Right cardiac atrium (tissue), 5 donors: Measurements from ENCODE around the gene TOX3. TPM values are rescaled to one million over a fixed set of nuclear protein-coding genes. Genes with fewer than 3 reads are reported as not detected.

Experiments used
- ATAC-seq, 2 donors: fragments of 200-7000 bp; cut with Tn5 transposase; one replicate each; pipeline versions ENCODE4 v1.8.0 to v1.9.1; 2020; ENCODE audit warnings: moderate library complexity in 2 of 2, mild to moderate bottlenecking in 1 of 2
- DNase-seq, 3 donors: peaks; one replicate each; pipeline ENCODE4 v3.0.0-alpha.2; 2020
- H3K27ac ChIP-seq: one replicate; pipeline ENCODE4 v1.5.1; 2013; ENCODE audit warnings: mild to moderate bottlenecking, low read length, control low read depth, moderate library complexity
- H3K27me3 ChIP-seq: one replicate; pipeline ENCODE4 v1.6.1; 2013; ENCODE audit not compliant: control insufficient read depth, insufficient read depth
- H3K4me1 ChIP-seq: one replicate; pipeline ENCODE4 v1.6.1; 2013; ENCODE audit warnings: low read length; ENCODE audit not compliant: control insufficient read depth, insufficient read depth
- H3K4me3 ChIP-seq: one replicate; pipeline ENCODE4 v1.5.1; 2013; ENCODE audit warnings: low read length, control low read depth
- H3K9me3 ChIP-seq: one replicate; pipeline ENCODE4 v1.6.1; 2013; ENCODE audit warnings: low read length; ENCODE audit not compliant: control insufficient read depth
- WGBS: extraction: QIAGEN DNeasy Blood & Tissue Kit; methylation state at CpG from one replicate; pipeline ENCODE4 v1.1.7; 2013; 5-methylcytosine and 5-hydroxymethylcytosine counted together
- intact Hi-C, 4 donors: fragments of 100-400 bp; cut with DNase I; formaldehyde crosslinking; loops; one replicate each; pipeline versions ENCODE4 v1.11.0 to v1.14.0; 2022 to 2023
- polyA plus RNA-seq: library from polyadenylated mRNA; stranded (reverse); fragments of 200-250 nt; gene quantifications from one replicate; pipeline ENCODE4 v1.2.3, GENCODE V29; 2013
- total RNA-seq, 4 donors: library from RNA; stranded (reverse); fragmentation: NEBNext Ultra II Directional; extraction: Animal tissue kit (Norgen Biotek cat#: 25700); gene quantifications; one replicate each; pipeline ENCODE4 v1.2.1, GENCODE V29; 2021
- donor health status: healthy with polysubstance abuse.
- donor health status: DM: no; HTN: yes; CAD: no.
- donor health status: DM: no; HTN: no; CAD: no.
- donor health status: DM: no; HTN: yes; CAD: no; lungs with severe emphysema.
- donor health status: DM: yes; HTN: yes; CAD: no.

TOX3 gene
- total and polyA plus RNA-seq, 5 donors = 0.02 TPM; not detected in 4

DNA sequence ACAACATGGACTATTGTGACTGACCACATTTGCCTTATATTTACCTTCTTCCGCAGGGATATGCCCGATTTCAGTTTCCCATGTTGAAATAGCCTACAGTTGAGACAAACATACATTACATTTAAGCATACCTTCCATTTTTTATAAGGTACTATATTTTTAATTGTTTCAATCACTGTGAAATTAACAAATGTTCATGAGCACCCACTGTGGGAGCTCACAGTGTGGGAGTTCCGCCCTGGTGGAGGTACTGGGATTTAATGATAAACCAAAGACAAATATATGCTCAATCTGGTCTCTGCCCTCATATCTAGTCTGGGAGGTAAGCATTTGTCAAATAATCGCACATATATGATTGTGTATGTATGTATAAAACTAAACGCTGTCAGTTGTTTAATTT, 15.8 kb upstream of the TOX3 start:
- intact Hi-C loops = no loop called here
- no peak overlapping the region for H3K4me3 ChIP-seq
- H3K4me1 ChIP-seq = no peaks in the 10 kb centered on the region
- no peak for DNase-seq
- H3K27ac ChIP-seq = no peak overlapping the region
- no peaks in the 10 kb centered on the region for H3K27me3 ChIP-seq
- 91% methylated on average over 5 of the region's 5 CpGs for WGBS
- H3K9me3 ChIP-seq = no peaks in the 10 kb centered on the region
- ATAC-seq = no peak

DNA sequence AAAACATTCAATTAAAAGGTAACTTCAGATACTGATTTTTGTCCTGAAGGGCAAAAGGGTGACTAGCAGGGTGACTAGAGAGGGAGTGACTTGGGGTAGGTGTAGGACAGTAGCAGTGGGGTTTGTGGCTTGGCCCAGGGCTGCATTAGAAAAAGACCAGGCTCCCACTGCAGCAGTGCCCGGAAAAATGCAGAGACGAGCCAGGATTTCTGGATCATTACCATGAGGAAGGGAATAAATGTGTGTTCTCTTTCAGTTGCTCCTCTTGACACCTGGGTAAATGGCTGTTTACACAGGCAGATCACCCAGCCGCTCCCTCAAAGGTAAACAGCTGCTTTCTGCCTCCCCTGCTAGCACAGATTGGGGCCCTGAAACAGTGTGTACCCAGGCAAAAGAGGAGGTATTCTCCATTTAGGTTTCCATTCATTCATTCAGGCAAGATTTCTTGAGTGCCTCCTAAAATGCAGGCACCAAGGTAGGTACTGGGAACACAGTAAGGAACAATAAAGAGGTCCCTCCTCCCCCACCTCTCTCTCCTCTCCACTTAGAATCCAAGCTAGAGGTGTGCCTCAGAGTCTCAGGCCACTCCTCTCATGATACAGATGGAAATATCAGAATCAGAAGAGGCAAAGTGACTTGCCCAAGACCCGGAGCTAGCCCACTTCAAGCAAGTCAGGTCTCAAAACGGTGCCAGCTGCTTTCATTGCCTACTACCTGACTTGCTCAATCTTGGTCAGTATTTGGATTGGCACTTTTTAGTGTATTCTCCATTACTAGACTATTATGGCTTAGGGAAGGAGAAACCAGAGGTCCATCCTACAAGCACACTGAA, 15.2 kb upstream of the TOX3 start:
- DNase-seq = no peak
- intact Hi-C loops = no loop called here
- 61% methylated on average over 5 of the region's 5 CpGs for WGBS

DNA sequence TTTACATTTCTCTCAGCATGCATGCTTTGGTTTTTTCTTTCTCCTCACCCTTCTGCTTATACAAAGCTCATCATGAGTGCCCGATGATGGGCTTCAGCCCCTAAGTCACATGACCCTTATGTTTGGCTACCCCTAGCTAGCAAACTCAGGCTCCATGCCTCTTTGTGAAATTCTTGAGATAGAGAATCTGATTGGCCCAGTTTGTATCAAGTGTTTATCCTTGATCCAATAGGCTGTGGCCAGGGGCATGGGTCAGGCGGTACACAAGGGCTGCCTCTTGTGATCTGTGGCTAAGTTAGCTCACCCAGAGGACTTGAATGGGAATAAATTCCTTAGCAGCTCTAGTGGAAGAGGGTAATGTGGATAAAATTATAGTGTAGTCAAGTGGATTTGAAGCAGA, 11.5 kb upstream of the TOX3 start:
- intact Hi-C loops = no loop called here
- Histone ChIP-seq H3K9me3 (no peaks in the 10 kb centered on the region), H3K27me3 (no peaks in the 10 kb centered on the region), H3K4me3 (no peak overlapping the region), H3K4me1 (no peaks in the 10 kb centered on the region), H3K27ac (no peak overlapping the region)
- DNase-seq = no peak
- 92% methylated on average over 2 of the region's 2 CpGs for WGBS
- no peak for ATAC-seq

More for the DNA sequence above, 15.2 kb upstream of the TOX3 start:
- Histone ChIP-seq H3K27ac (no peak overlapping the region), H3K4me3 (no peak overlapping the region), H3K4me1 (no peaks in the 10 kb centered on the region), H3K27me3 (no peaks in the 10 kb centered on the region), H3K9me3 (no peaks in the 10 kb centered on the region)
- no peak for ATAC-seq

DNA sequence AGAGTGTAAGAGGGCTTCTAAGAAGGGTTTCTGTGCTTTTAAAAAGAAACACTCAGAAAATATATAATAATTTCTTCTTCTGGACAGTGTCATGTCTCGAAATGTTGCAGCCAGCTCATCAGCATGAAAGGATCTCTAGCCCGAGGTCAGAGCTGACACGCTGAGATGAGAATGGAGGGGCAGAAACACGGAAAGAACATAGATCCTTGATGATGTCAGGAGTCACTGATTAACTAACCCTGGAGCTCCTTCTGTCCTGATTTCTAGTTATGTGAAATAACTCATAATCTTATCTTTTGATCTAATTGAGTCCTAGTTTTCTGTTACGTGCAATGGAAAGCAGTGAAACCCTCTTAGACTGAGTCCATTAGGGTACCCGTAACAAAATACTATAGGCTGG, 10.3 kb upstream of the TOX3 start:
- no peaks in the 10 kb centered on the region for H3K27me3 ChIP-seq
- 74% methylated on average over 6 of the region's 6 CpGs for WGBS
- intact Hi-C loops = no loop called here
- H3K27ac ChIP-seq = no peak overlapping the region
- no peaks in the 10 kb centered on the region for H3K9me3 ChIP-seq
- ATAC-seq = no peak
- no peaks in the 10 kb centered on the region for H3K4me1 ChIP-seq
- H3K4me3 ChIP-seq = no peak overlapping the region
- DNase-seq = no peak

DNA sequence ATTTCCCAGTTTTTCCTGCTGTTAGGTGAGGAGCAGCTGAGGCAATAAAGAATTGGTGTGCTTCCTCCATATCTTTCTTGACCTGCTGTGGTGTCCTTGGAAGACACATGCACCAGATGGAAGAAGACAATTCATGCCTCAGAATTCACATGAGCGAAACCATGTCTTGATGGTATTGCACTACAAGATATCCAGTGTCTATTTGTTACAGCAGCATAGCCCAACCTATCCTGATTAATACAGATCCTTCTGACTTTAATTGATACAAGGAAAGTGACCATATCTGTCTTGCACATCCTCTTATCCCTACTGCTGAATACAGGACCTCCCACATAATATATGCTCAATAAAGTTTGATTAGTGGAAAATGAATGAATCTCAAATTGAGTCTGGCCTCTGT, 9.1 kb upstream of the TOX3 start:
- H3K9me3 ChIP-seq = no peaks in the 10 kb centered on the region
- no peak for DNase-seq
- H3K4me3 ChIP-seq = no peak overlapping the region
- 92% methylated on average over 1 of the region's 1 CpG for WGBS
- no peaks in the 10 kb centered on the region for H3K4me1 ChIP-seq
- intact Hi-C loops = no loop called here
- H3K27me3 ChIP-seq = no peaks in the 10 kb centered on the region
- ATAC-seq = no peak
- no peak overlapping the region for H3K27ac ChIP-seq

GRCh38 chr16:52555572-52555971, 8.6 kb upstream of the TOX3 start:
- Histone ChIP-seq H3K4me3 (no peak overlapping the region), H3K27me3 (no peaks in the 10 kb centered on the region), H3K4me1 (no peaks in the 10 kb centered on the region), H3K27ac (no peak overlapping the region), H3K9me3 (no peaks in the 10 kb centered on the region)
- DNase-seq (no peak), ATAC-seq (no peak)
- intact Hi-C loops = no loop called here

- Histone ChIP-seq H3K4me1 (no peaks in the 10 kb centered on the region), H3K4me3 (no peak overlapping the region), H3K27me3 (no peaks in the 10 kb centered on the region), H3K9me3 (no peaks in the 10 kb centered on the region), H3K27ac (no peak overlapping the region)
- DNase-seq (no peak), ATAC-seq (no peak)
- intact Hi-C loops = no loop called here
- 47% methylated on average over 1 of the region's 1 CpG for WGBS
These were observed 7.4 kb upstream of the TOX3 start for GRCh38 chr16:52554334-52554733.

DNA sequence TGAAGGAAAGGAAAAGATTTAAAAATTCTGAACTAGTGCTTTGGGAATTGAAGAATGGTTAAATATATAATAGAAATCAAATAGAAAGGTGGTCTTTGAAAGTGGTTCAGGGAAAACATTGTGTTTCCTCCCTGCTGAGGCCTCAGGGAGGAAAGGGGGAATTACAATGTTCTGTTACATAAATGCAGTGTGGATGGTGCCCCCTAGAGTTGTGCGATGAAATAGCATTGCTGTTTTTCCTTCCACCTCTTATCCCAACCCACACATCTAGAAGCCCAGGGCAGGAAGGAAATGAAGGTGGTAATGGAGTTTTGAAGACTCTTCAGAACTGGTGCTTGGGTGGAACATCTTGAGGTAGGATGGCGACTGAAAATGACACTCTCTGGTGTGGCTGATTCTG, 6.4 kb upstream of the TOX3 start:
- Histone ChIP-seq H3K4me1 (no peaks in the 10 kb centered on the region), H3K9me3 (no peaks in the 10 kb centered on the region), H3K27ac (no peak overlapping the region), H3K27me3 (peaks cover 5% of the 10 kb centered on the region), H3K4me3 (no peak overlapping the region)
- intact Hi-C loops = no loop called here
- WGBS = 92% methylated on average over 2 of the region's 2 CpGs
- ATAC-seq (no peak), DNase-seq (no peak)

DNA sequence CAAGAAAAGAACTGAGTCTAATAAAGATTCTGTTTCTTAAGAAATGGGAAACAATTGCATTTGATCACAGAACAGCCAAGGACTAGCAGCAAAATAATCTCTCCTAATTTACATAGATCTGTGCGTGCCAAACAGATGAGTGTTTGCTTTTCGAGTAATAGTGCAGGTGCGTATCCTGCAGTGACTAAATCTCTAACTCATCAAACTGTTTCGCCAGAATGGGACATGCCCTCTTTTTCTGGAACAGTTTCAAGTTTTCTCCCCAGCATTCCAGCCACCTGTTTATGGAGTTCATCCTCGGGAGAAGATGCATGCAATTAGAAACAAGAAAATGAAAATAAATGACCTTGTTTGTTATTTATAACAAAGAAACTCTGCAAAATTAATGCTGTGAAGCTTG, 5.7 kb upstream of the TOX3 start:
- ATAC-seq (no peak), DNase-seq (no peak)
- 66% methylated on average over 5 of the region's 5 CpGs for WGBS
- no peak overlapping the region for H3K4me3 ChIP-seq
- peaks cover 7% of the 10 kb centered on the region for H3K27me3 ChIP-seq
- H3K9me3 ChIP-seq = no peaks in the 10 kb centered on the region
- H3K4me1 ChIP-seq = no peaks in the 10 kb centered on the region
- no peak overlapping the region for H3K27ac ChIP-seq
- intact Hi-C loops = no loop called here

- intact Hi-C loops = no loop called here
- WGBS = 17% methylated on average over 11 of the region's 11 CpGs
- peaks cover 3% of the 10 kb centered on the region for H3K4me1 ChIP-seq
- peaks cover 13% of the 10 kb centered on the region for H3K27me3 ChIP-seq
- ATAC-seq (no peak), DNase-seq (no peak)
- no peak overlapping the region for H3K27ac ChIP-seq
- H3K4me3 ChIP-seq = no peak overlapping the region
- H3K9me3 ChIP-seq = no peaks in the 10 kb centered on the region
These were observed 2.2 kb upstream of the TOX3 start for GRCh38 chr16:52549011-52549692.

- 23% methylated on average over 10 of the region's 10 CpGs for WGBS
- ATAC-seq (no peak), DNase-seq (no peak)
- Histone ChIP-seq H3K4me1 (peaks cover 3% of the 10 kb centered on the region), H3K4me3 (no peak overlapping the region), H3K27me3 (peaks cover 13% of the 10 kb centered on the region), H3K9me3 (no peaks in the 10 kb centered on the region), H3K27ac (no peak overlapping the region)
- intact Hi-C loops = no loop called here
These were observed 1.5 kb upstream of the TOX3 start for GRCh38 chr16:52548261-52549010.
